Activated T-cell treated with anti-CD3 and anti-CD28 coated beads, Interleukin-2, amount 50 U/mL, for 4 hours (primary cell): Measurements from ENCODE around the gene PIKFYVE. TPM values are rescaled to one million over a fixed set of nuclear protein-coding genes. Genes with fewer than 3 reads are reported as not detected.

Experiments used
- ATAC-seq, 2 donors: fragments of 200-7000 bp; cut with Tn5 transposase; one replicate each; pipeline ENCODE4 v1.10.0; 2021
- DNase-seq: peaks from one replicate; pipeline ENCODE4 v3.0.0-alpha.2; 2020
- H3K27me3 Mint-ChIP-seq: one replicate; pipeline ENCODE4 v1.8.0; 2021; ENCODE audit warnings: low read depth, mixed read lengths
- H3K36me3 Mint-ChIP-seq: one replicate; pipeline ENCODE4 v1.8.0; 2022; ENCODE audit warnings: mixed read lengths; ENCODE audit not compliant: insufficient read depth
- H3K4me1 Mint-ChIP-seq: one replicate; pipeline ENCODE4 v1.8.0; 2021; ENCODE audit warnings: low read depth, mixed read lengths
- H3K4me3 Mint-ChIP-seq: one replicate; pipeline ENCODE4 v1.8.0; 2021; ENCODE audit warnings: mild to moderate bottlenecking, moderate library complexity, mixed read lengths
- H3K9me3 Mint-ChIP-seq: one replicate; pipeline ENCODE4 v1.8.0; 2021; ENCODE audit warnings: mixed read lengths
- total RNA-seq, 3 donors: library from RNA; stranded (reverse); gene quantifications; one replicate each; pipeline ENCODE4 v1.2.1, GENCODE V29; 2021

PIKFYVE gene
- total RNA-seq, 3 donors from 2014 or later, result 13.1 to 14.8 (median 13.6) TPM

GRCh38 chr2:208300847-208301618 lies 35.0 kb downstream of the PIKFYVE start:
- H3K4me1 Mint-ChIP-seq, result peaks cover 6% of the 10 kb centered on the region
- ATAC-seq, result no peak
- no peak overlapping the region for H3K4me3 Mint-ChIP-seq
- no peaks in the 10 kb centered on the region for H3K9me3 Mint-ChIP-seq
- H3K27me3 Mint-ChIP-seq, result no peaks in the 10 kb centered on the region
- DNase-seq, result no peak
- H3K36me3 Mint-ChIP-seq, result peaks cover 43% of the 10 kb centered on the region

GRCh38 chr2:208304157-208304556 lies 38.1 kb downstream of the PIKFYVE start:
- Mint-ChIP-seq H3K4me1 (no peaks in the 10 kb centered on the region), H3K4me3 (no peak overlapping the region), H3K27me3 (no peaks in the 10 kb centered on the region), H3K36me3 (peaks cover 45% of the 10 kb centered on the region), H3K9me3 (no peaks in the 10 kb centered on the region)
- ATAC-seq, result no peak
- no peak for DNase-seq

DNA sequence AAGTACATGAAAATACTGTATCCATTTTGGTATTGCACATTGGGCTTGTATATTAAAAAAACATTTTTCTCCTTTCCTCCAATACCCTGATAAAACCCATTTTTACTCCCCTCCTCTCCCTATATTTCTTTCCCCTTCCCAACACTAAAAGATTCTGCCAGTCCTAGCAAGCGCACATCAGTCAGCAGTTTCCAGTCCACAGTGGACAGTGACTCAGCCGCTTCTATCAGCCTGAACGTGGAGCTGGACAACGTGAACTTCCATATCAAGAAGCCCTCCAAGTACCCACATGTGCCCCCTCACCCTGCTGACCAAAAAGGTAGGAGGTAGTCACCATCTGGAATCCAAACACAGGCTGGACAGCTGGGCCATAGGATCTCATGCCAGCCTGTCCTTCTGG lies 38.6 kb downstream of the PIKFYVE start:
- Mint-ChIP-seq H3K4me3 (no peak overlapping the region), H3K36me3 (peaks cover 45% of the 10 kb centered on the region), H3K9me3 (no peaks in the 10 kb centered on the region), H3K4me1 (no peaks in the 10 kb centered on the region), H3K27me3 (no peaks in the 10 kb centered on the region)
- ATAC-seq (no peak), DNase-seq (no peak)

DNA sequence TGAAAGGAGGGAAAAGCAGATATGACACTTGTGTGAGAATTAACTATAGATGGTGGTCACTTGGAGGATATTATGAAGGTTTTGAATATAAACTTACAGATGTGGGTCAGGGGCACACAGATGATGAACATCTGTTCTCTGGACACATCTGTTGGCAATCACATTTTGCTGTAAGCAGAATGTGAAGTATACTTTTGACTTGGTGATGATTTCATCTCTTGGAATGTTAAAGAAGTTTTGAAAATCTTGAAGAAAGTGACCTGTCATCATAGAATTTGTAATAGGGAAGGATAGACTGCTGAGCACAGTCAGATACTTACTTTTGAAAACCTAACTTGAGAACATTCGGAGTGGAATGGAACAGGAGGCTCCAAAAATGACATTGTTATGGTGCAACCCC lies 40.2 kb downstream of the PIKFYVE start:
- DNase-seq (no peak), ATAC-seq (no peak)
- Mint-ChIP-seq H3K9me3 (no peaks in the 10 kb centered on the region), H3K4me3 (no peak overlapping the region), H3K4me1 (peaks cover 9% of the 10 kb centered on the region), H3K36me3 (peaks cover 46% of the 10 kb centered on the region), H3K27me3 (no peaks in the 10 kb centered on the region)

GRCh38 chr2:208311321-208311720 lies 45.3 kb downstream of the PIKFYVE start:
- ATAC-seq, result no peak
- Mint-ChIP-seq H3K4me1 (peaks cover 21% of the 10 kb centered on the region), H3K4me3 (no peak overlapping the region)

GRCh38 chr2:208311954-208312353 lies 45.9 kb downstream of the PIKFYVE start:
- Mint-ChIP-seq H3K9me3 (no peaks in the 10 kb centered on the region), H3K4me1 (peaks cover 21% of the 10 kb centered on the region), H3K4me3 (peak overlapping the region; percentile 35), H3K27me3 (no peaks in the 10 kb centered on the region), H3K36me3 (peaks cover 26% of the 10 kb centered on the region)
- ATAC-seq, result peak in 1 of 2 donors; percentile 61
- no peak for DNase-seq

More at GRCh38 chr2:208311321-208311720, 45.3 kb downstream of the PIKFYVE start:
- no peaks in the 10 kb centered on the region for H3K9me3 Mint-ChIP-seq
- DNase-seq, result no peak
- H3K27me3 Mint-ChIP-seq, result no peaks in the 10 kb centered on the region
- peaks cover 27% of the 10 kb centered on the region for H3K36me3 Mint-ChIP-seq

- H3K9me3 Mint-ChIP-seq, result no peaks in the 10 kb centered on the region
- H3K4me1 Mint-ChIP-seq, result peaks cover 24% of the 10 kb centered on the region
- H3K4me3 Mint-ChIP-seq, result no peak overlapping the region
- DNase-seq (no peak), ATAC-seq (peak in 1 of 2 donors; percentile 52)
- peaks cover 29% of the 10 kb centered on the region for H3K36me3 Mint-ChIP-seq
- H3K27me3 Mint-ChIP-seq, result no peaks in the 10 kb centered on the region
Measured at GRCh38 chr2:208315081-208315788, 49.2 kb downstream of the PIKFYVE start.

- no peak overlapping the region for H3K4me3 Mint-ChIP-seq
- ATAC-seq, result no peak
- no peaks in the 10 kb centered on the region for H3K9me3 Mint-ChIP-seq
- H3K27me3 Mint-ChIP-seq, result no peaks in the 10 kb centered on the region
- peaks cover 23% of the 10 kb centered on the region for H3K36me3 Mint-ChIP-seq
- DNase-seq, result no peak
- peaks cover 10% of the 10 kb centered on the region for H3K4me1 Mint-ChIP-seq
Measured at GRCh38 chr2:208318127-208318526, 52.1 kb downstream of the PIKFYVE start.

DNA sequence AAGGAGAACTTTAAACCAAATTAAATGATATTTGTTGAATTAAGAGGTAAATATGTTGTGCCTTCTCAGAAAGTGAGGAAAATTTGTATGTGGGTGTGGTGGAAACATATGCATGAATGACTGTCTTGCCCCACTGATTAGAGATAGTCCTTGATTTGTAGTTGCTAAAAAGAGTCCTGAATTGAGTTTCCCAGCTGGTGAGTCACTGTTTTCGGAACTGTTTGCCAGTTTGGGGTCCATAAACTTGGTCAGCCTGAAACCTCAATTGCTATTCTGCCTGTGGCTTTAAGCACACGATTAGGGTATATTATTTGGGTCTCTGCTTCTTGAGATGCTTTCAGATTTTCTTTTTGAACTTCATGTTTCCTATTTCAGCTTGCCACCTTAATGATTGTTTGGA lies 53.3 kb downstream of the PIKFYVE start:
- no peak for ATAC-seq

DNA sequence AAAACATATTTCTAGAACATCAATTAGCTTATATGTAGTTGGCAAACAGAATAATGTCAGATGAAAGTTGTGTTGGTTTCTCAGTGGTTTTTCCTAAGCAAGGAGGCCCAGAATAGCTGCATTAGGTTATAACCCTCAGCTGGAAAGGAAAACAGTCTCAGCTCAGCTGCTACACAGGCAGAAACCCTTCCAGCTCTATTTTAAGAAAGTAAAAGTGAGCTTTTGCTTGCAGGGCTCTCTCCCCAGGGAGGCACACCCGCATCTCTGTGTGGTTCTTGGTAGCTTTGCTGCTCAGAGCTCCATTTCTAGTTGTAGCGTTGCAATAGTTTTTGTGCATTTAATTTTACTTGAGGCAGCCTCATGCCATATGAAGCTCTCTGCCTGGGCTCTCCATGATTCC lies 54.6 kb downstream of the PIKFYVE start:
- ATAC-seq (no peak), DNase-seq (no peak)
- Mint-ChIP-seq H3K4me3 (no peak overlapping the region), H3K9me3 (no peaks in the 10 kb centered on the region), H3K36me3 (peaks cover 29% of the 10 kb centered on the region), H3K4me1 (peaks cover 6% of the 10 kb centered on the region), H3K27me3 (no peaks in the 10 kb centered on the region)

More for the DNA sequence above, 53.3 kb downstream of the PIKFYVE start:
- Mint-ChIP-seq H3K27me3 (no peaks in the 10 kb centered on the region), H3K4me3 (no peak overlapping the region), H3K9me3 (no peaks in the 10 kb centered on the region), H3K4me1 (peaks cover 10% of the 10 kb centered on the region), H3K36me3 (peaks cover 28% of the 10 kb centered on the region)
- DNase-seq, result no peak

GRCh38 chr2:208326016-208326415 lies 60.0 kb downstream of the PIKFYVE start:
- H3K4me1 Mint-ChIP-seq, result peaks cover 3% of the 10 kb centered on the region
- DNase-seq (no peak), ATAC-seq (no peak)
- H3K36me3 Mint-ChIP-seq, result peaks cover 47% of the 10 kb centered on the region
- no peaks in the 10 kb centered on the region for H3K27me3 Mint-ChIP-seq
- H3K4me3 Mint-ChIP-seq, result no peak overlapping the region
- H3K9me3 Mint-ChIP-seq, result no peaks in the 10 kb centered on the region

DNA sequence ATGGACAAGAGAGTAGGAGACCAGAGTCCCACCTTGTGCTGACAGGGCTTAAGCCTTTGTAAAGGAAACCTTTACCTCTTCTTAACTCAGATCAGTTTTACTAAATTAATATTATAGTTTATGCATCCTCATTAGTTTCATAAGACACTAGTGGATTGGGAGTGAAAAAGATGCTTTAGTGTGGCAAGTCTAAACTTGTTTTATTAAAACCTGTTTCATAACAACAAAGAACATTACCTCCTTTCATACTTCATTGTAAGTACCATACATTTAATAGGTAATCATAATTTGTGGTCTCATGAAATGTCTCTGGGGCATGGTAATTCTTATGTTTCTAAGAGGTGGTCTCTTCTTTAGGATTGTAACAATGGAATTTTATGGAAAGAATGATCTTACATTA lies 63.4 kb downstream of the PIKFYVE start:
- DNase-seq (no peak), ATAC-seq (no peak)
- no peak overlapping the region for H3K4me3 Mint-ChIP-seq
- no peaks in the 10 kb centered on the region for H3K9me3 Mint-ChIP-seq
- H3K27me3 Mint-ChIP-seq, result no peaks in the 10 kb centered on the region
- peaks cover 39% of the 10 kb centered on the region for H3K36me3 Mint-ChIP-seq
- no peaks in the 10 kb centered on the region for H3K4me1 Mint-ChIP-seq

DNA sequence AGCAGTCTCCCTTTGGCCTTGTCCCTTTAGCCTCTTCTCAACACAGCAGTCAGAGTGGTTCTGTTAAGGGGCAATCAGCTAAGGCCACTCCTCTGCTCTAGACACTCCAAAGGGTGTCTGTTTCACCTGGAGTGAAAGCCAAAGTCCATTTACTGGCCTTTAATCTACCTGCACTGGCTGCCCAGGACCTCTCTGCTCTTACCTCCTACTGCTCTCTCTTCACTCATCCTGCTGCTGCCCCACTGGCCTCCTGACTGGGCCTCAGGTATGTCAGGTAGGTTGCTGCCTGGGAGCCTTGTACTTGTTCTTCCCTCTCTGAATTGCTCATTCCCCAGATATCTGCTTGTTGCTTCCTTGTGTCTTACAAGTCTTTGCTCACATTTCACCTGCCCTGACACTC lies 68.2 kb downstream of the PIKFYVE start:
- H3K36me3 Mint-ChIP-seq, result peaks cover 27% of the 10 kb centered on the region
- ATAC-seq (no peak), DNase-seq (no peak)
- no peaks in the 10 kb centered on the region for H3K27me3 Mint-ChIP-seq
- H3K4me1 Mint-ChIP-seq, result no peaks in the 10 kb centered on the region
- H3K4me3 Mint-ChIP-seq, result no peak overlapping the region
- no peaks in the 10 kb centered on the region for H3K9me3 Mint-ChIP-seq

GRCh38 chr2:208346756-208347155 lies 80.7 kb downstream of the PIKFYVE start:
- H3K27me3 Mint-ChIP-seq, result no peaks in the 10 kb centered on the region
- DNase-seq (no peak), ATAC-seq (no peak)
- H3K36me3 Mint-ChIP-seq, result peaks cover 39% of the 10 kb centered on the region
- no peak overlapping the region for H3K4me3 Mint-ChIP-seq
- no peaks in the 10 kb centered on the region for H3K9me3 Mint-ChIP-seq
- H3K4me1 Mint-ChIP-seq, result no peaks in the 10 kb centered on the region

DNA sequence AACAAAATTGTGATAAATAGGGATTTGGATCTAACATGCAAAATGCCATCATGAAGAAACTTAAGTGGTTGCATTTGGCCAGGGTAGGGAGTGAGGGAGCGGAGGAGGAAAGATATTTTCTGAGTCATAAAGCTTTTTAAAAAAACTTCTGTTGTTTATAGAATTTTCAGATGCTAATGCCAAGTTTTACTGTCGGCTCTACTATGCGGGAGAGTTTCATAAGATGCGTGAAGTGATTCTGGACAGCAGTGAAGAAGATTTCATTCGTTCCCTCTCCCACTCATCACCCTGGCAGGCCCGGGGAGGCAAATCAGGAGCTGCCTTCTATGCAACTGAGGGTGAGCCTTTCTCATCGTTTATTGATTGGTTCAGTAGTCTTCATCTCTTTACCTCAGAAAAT lies 84.6 kb downstream of the PIKFYVE start:
- Mint-ChIP-seq H3K9me3 (no peaks in the 10 kb centered on the region), H3K27me3 (no peaks in the 10 kb centered on the region), H3K36me3 (peaks cover 35% of the 10 kb centered on the region), H3K4me3 (no peak overlapping the region), H3K4me1 (no peaks in the 10 kb centered on the region)
- DNase-seq, result no peak
- ATAC-seq, result no peak
